Urothelium cell line (cell line): ENCODE measurements around the gene CD40LG.

Source experiments
- DNase-seq: peaks from one replicate; pipeline ENCODE4 v3.0.0; 2011; ENCODE audit warnings: low spot score, mixed read lengths
- FAIRE-seq: peaks from 2 replicates; lab custom pipeline; 2011; peaks lifted over from hg19 to GRCh38; lab: Jason Lieb, UNC

The CD40LG gene

DNA sequence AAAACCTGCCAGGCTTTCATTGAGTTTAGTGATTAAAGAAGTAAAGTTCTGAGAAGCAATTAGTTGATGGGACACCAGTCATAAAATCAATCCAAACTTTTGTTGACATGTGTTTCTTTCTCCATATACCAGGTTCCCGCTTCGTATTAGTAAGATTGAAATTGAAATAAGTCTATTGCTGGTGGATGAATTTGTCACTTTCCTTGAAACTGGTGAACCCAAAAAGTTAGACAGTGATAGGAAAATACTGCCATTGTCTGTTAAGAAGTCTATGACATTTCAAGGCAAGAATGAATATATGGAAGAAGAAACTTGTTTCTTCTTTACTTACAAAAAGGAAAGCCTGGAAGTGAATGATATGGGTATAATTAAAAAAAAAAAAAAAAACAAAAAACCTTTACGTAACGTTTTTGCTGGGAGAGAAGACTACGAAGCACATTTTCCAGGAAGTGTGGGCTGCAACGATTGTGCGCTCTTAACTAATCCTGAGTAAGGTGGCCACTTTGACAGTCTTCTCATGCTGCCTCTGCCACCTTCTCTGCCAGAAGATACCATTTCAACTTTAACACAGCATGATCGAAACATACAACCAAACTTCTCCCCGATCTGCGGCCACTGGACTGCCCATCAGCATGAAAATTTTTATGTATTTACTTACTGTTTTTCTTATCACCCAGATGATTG is at the start of gene CD40LG:
CD40LG (plus strand) TSS at position 482 of the 684 bp plus-strand sequence; CDS start at position 573, 91 bp downstream.
- no peak for DNase-seq
- FAIRE-seq, result no peak

DNA sequence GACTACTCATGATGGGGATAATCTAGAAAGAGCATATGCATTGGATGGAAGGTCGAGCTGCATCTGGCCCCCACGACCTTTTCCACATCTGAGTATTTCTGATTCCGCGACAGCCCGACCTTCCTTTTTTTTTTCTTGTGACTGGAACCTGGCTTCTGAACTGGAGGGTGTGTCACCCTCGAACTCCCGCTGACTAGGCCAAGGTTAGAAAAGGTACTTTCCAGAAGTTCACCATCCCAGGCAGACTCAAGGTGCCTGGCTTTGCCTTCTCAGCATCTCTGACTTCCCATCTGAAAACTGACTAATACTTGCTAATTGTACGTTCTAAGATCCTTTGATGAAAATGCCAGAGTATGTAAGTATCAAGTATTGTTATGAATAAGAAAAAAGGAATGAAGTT is 49.3 kb upstream of the CD40LG start:
- DNase-seq, result no peak
- no peak for FAIRE-seq

DNA sequence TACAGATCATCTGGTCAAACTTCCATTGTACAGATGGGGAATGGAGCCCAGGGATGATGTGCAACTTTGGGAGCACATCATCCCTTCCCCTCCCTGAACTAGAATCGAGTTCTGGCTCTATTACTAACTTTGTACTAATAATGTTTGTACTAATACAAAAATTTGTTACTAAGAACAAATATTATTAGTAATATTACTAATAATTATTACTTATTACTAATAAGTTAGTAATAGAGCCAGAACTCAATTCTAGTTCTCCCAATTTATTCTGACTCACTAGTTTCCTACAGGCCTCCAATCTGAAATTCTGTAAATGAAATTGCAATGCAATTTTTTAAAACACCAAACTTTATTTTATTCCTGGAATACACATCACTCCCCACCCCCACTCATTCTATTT is 47.9 kb upstream of the CD40LG start:
- FAIRE-seq, result no peak
- DNase-seq, result no peak

DNA sequence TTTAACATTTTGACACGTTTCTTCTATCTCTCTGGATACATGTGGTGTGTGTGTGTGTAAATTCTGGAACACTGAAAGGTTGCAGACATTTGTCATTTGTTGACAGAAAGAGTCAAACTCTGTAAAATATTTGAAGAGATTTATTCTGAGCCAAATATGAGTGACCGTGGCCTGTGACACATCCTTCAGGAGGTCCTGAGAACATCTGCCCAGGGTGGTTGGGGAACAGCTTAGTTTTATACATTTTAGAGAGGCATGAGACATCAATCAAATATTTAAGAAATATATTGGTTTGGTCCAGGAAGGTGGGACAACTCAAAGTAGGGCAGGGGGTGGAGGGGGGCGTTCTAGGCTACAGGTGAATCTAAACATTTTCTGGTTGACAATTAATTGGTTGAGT is 40.7 kb upstream of the CD40LG start:
- DNase-seq (no peak), FAIRE-seq (no peak)

DNA sequence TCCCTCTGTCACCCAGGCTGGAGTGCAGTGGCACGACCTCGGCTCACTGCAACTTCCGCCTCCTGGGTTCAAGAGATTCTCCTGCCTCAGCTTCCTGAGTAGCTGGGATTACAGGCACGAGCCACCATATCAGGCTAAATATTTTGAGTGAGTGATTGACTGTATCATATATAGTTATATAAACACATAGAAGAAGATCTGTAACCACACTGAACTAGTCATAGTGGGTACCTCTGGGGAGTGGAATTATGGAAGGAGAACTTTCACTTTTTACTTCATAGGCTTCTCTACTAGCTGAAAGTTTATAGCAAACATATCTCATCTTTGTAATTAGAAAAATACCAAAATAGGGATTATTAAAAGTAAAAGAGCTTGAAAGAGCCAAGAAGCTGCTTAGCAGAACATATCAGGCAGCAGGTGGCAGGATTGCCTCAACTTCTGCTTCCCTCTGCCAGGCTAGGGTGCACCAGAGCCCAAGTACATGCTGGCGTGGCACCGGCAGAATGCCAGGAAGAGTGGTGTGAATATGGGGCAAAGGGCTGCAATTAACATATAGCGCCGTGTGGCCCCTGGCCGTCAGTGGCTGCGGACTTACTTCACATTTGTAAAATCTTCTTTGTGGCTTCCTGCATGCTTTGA is 39.5 kb upstream of the CD40LG start:
- FAIRE-seq, result no peak

DNA sequence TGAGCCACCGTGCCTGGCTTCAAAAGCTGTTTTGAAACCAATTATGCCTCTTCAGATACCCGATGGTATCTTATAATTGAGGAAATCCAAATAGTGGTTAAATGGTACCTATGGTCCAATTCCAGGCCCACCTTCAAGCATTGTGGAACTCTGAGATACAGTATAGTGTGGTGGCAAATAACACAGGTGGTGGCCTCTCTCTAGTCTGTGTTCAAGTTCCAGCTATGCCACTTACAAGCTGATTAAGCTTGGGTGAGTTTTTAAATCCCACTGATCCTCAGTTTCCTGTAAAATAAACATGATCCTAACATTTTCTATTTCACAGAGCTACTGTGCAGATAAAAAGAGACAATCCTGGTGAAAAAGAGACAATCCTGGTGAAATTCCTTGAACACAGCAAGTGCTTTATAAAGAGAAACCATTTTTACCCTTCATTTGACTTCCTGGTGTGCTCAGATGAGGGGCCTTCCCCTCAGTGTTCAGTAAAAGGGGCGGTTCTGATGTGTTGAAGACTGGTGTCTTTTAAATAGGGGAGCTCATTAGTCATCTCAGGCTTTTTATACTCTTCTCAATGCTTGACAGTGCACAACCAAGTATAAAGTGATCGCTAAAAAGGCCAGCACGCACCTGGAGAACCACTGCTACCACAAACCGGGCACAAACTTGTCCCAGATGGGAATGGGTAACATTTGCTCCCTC is 30.8 kb upstream of the CD40LG start:
- FAIRE-seq, result no peak
- no peak for DNase-seq

More for the DNA sequence above, 39.5 kb upstream of the CD40LG start:
- DNase-seq, result no peak

DNA sequence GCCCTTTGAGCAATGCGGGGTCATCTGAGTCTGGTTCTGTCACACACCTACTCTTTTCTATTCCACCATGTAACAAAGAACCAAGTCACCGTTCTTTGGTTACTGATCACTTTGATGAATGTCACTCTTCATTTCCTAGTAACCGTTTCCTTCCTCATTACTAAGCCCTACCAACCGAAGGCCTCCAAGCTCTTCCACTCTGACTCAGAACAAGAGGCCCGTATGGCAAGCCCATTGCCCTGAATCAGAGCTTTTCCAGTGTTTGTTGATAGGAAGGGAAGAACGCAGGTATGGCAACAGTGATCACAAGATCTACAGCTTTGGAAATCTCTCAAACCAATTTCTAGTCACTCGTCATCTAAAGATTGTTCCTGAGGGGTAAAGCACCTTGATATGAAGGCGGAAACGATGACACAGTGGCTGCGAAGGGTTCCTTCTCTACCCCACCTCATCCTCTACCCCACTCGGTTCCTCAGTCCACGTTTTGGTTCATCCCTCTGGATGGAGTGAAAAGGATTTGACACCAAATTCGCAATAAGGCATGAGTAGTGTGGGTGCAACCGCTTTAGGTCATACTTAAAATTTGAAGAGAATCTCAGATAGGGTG is 28.0 kb upstream of the CD40LG start:
- DNase-seq (no peak), FAIRE-seq (no peak)

DNA sequence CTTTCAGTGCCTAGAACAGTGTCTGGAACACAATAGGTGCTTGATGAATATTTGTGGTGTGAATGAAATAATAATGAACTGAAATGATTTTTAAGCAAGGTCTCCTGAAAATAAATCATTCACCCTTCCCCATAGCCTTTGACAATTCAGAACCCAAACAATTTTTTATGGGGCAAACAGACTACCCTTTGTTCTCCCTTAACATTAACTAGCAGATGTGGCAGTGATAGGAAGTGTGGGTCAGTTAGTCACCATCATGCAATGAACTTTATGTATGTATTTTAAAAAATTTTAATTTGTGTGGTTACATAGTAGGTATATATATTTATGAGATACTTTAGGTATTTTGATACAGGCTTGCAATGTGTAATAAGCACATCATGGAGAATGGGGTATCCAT is 27.2 kb upstream of the CD40LG start:
- no peak for FAIRE-seq
- no peak for DNase-seq

DNA sequence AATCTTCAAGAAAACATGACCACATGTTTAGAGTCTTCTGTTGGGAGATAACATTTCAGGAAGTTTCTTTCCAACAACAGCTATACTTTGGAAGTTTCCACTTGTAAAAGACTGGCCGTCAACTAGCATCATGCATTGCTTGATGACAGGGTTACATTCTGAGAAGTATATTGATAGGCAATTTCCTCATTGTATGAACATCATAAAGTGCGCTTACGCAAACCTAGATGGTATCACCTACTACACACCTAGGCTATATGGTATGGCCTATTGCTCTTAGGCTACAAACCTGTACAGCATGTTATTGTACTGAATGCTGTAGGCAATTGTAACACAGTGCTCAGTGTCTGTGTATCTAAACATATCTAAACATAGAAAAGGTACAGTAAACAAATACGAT is 25.4 kb upstream of the CD40LG start:
- no peak for FAIRE-seq
- DNase-seq, result no peak

DNA sequence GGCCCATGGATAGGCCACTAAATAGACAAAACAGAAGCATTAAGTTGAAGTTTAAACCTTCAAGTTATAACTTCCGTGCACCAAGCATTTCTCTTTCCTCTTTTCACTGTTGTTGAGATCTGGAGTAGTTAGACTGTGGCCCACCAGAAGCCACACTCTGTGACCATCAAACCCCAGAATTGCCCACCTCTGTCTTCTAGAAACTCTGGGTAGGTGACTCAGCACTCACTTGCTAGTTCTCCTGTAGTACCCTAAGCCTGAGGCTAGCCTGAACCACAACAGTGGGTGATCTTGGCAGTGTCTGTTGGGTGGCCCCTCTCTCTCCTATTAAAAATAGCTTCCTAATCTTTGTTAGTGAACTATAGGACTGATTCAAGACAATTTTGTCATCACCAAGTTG is 24.6 kb upstream of the CD40LG start:
- no peak for FAIRE-seq
- no peak for DNase-seq

DNA sequence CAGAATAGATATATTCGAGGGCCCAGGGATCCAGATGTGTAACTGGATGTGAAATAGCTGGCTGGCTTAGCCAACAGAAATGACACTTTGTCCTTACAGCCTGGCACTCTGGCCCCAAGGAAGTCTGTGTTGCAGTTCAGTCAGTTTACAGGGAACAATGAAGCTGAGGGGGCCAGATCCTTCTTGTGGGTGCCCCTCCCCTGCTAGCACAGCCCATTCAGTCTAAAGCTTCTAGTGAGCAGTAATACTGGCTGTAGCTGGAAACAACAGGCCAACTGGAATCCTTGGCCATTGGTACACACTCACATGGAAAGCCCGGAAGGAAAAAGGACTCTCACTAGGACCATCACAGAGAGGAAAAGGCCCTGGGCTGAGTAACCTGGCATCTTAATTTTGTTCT is 22.7 kb upstream of the CD40LG start:
- DNase-seq, result no peak
- FAIRE-seq, result no peak

DNA sequence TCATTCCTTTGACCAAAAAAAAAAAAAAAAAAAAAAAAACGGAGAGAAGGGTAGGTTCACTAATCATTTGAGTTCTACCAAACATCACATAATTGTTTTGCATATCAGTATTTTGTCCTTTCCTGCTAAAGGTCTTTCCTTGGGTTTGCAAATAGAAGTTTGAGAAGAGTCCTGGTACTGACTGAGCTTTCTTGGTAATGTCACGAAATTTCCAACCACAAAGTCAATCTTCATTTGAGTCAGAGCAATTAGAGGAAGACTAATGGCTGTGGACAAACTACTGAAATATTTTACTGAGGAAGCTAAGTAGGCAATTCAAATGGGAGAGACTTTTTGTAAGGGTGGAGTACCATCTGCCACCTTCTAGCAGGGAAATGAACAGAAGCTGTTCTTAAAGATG is 21.7 kb upstream of the CD40LG start:
- FAIRE-seq (no peak), DNase-seq (no peak)

DNA sequence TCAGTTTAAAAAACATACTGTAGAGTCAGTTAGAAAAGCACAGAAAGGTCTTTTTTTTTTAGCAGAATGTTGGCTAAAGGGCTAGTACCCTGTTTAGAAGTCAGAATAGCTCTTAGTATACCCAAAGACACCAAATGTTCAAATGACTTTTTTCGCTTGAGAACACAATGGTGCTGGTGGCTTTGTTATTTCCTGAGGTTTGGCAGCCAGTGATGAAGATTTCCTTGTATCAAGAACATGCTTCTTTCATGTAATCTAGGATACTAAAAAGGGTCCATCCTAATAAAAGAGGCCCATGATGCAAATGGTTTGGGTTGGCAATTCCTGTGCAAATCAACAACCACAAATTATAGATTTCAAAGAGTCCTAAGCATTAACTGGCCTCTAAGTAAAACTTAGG is 21.1 kb upstream of the CD40LG start:
- FAIRE-seq, result no peak
- DNase-seq, result no peak

DNA sequence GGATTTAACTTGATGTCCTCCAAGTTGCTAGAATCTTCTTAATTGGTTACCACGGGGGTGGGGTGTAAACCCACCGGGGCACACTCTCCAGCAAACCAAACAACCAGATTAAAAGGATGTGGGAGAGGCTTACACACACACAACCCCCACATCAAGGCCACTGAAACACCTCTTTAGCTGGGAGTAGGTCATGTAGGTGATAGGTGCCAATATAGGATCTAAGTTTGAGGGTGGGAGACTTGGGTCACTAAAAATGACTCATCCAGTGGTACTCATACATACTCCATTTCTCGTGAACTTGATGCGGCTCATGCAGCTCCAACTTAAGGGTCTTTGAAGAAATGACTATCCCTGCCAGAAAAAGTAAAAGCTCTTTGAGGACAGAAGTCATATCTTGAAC is 20.5 kb upstream of the CD40LG start:
- FAIRE-seq (no peak), DNase-seq (no peak)

DNA sequence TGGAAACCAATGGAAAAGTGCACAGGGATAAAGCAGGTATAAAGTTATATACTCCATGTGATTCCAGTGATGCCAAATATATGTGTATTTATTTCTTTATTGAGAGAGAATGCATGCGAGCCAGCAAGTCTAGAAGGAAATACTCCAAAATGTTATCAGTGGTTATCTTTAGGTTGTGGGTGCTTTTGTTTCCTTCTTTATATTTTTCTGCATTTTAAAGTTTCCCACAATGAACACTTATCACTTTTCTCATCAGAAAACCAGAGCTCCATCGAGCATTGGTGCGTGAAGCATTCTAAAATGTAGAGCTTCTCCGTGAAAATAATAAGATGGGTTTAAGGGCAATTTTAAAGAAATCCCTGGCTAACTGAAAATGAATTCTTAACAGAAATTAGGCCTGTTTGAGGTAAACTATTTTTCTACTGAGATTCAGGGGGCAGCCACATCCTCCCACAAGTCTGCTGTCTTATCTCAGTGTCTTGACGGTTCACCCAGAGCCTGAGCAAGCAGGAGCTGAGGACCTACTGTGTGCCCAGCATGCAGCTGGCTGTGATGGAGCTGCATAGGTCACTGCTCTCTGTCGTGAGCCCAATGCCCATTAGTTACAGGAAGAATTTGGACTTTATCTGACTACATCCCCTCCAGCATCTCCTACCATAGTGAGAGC is 18.7 kb upstream of the CD40LG start:
- no peak for FAIRE-seq

DNA sequence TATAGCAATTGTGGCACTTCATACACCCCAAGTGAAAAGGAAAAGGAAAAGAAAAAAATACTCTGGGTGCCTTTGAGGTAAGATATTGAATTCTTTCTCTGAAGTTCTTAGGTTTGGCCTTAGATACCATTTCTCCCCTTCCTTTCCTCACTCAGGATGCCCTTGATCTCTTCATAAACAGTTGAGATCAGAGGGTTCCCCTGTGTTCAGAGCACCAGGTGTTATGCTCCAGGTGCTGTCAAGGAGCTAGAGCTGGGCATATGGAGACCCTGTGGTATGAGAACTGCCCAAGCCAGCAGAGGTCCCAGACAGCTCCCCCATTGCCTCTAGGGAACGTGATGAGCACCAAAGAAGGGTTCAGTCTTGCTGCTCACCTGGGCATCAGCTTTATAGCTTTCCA is 17.1 kb upstream of the CD40LG start:
- DNase-seq (no peak), FAIRE-seq (no peak)

More for the DNA sequence above, 18.7 kb upstream of the CD40LG start:
- no peak for DNase-seq

DNA sequence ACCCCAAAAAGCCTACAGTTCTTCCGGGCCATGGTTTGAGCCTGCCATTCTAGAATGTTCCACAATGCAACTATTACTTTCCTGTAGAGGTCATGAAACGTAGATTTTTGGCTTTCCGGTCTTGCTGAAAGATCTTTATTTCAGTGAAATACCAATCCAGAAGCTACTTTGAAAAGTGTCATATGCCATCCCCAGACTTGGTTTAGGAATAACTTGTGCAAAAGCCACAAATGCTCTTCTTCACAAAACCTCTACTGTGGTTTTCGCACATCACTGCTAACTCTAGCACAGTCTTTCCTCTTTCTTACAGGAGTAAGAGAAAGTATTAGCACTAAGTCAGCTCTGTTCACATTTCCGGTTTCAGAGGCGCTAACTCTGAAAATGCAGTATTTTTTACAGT is 12.7 kb upstream of the CD40LG start:
- no peak for FAIRE-seq
- no peak for DNase-seq

DNA sequence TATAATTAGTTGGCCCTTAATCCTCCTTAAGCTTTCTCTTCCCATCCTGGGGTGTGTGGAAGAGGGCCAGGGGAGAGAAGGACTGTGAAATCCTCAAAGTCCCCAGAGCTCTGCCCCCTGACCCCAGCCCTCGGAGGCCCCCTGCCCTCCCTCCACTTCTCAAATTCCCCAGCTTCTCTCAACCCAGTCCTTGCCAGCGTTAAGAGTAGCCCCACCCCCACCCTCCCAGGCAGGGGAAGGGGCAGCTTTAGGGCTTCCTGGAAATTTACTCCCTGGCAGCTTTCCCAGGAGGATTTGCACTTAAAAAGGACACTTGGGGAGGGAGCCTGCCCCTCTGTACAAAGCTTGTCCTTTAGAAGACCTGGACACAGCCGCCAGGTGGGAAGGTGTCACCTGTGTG is 11.8 kb upstream of the CD40LG start:
- DNase-seq (no peak), FAIRE-seq (no peak)

DNA sequence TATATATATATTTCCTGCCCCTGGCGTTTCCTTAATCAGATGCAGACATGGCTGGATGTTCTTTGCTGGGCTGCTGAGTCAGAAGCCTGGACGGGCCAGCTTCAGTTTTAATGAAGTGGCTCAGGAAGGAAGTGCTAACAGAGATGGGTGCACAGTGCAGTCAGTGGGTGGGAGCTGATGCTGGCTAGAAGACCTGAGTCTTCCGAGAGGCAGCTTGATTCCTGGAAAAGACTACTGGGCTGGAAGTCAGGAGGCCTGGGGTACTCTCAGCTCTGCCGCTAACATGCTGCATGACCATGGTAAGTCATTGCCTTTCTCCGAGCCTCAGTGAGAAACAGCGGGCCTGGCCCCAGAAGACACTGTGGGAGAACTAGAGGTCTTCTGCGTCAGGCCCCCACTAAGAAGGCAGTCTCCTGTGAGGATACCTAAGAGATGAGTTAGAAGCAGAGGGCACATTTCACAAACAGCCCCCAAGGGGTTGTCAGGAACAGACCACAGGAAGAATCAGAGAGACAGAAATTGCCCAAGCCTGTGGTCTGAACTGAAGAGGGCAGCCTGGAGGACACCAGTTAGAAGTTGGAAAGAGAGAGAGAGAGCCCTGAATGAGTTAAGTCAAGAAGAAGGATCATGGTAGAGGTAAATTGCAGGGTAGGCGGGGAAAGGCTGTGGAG is 8.3 kb upstream of the CD40LG start:
- no peak for DNase-seq
- FAIRE-seq, result no peak

DNA sequence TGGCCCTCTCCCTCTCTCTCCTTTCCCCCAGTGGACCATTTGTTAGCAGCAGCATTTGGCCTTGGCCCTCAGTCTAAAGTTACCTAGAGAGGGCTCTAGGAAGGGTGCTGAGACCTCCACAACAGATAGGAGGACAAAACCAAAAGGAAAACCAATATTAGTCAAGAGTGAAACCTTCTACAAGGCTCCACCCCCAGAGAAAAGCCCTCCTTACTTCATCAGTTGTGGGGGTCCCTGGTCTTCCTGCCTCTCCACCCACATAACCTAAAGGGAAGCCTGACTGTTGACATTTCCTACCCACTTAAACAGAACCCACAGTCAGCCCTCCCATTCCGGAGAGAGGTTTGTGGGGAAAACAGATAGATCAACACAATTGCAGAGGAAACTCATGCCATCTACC is 4.7 kb upstream of the CD40LG start:
- FAIRE-seq (no peak), DNase-seq (no peak)
